Adrenal gland (tissue), 5 donors: ENCODE data around the gene PTPRN2.

ENCODE experiments used
- POLR2A ChIP-seq, 2 donors: fragments of 450-650 bp; IDR thresholded peaks; one replicate each; pipeline ENCODE4 v1.6.1; 2017; ENCODE audit warnings: antibody characterized with exemption in 2 of 2, mild to moderate bottlenecking in 2 of 2, moderate library complexity in 1 of 2
- TF ChIP-seq, protein P1 (sequence below), 6 experiments: fragments of 450-650 bp in 4 of 6; fragments of 200-600 bp in 2 of 6; sonication (generic) in 1 of 6; IDR thresholded peaks; 1 replicate in 5 of 6; 2 replicates in 1 of 6; pipeline versions ENCODE4 v1.5.1 to v1.8.0; 2016 to 2021; ENCODE audit warnings: antibody characterized with exemption in 6 of 6, mild to moderate bottlenecking in 2 of 6, moderate library complexity in 1 of 6
- donor health status: DM: no; HTN: no; CAD: no.

DNA sequence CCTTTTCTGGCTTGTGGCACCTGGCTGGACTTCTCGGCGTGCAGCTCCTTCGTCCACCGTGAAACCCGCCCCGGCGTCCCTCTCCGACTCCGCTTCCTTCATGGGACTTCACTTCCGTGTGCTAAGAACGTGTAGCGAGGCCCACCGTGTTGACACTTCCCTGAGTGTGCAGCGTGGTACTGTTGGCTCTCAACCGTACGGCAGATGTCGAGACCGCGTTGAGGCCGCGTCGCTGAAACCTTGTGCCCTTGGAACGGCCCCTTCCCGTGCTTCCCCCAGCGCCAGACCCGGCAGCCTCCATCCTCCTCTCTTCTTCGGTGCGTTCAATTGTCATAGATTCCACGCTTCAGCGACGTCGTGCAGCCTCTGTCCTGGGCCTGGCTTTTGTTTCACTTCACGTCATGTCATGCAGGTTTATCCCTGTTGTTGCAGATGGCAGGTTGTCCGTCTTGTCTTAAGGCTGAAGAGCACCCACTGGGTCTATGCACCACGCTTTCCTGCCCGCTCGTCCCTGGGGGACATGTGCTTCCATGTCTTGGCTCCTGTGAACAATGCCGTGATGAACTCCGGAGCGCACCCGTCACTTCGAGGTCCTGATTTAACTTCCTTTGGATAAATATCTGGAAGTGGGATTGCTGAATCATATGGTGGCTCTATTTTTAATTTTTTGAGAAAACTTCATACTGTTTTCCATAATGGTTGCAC, 785.5 kb downstream of the PTPRN2 start:
- TF ChIP-seq, protein P1, sequence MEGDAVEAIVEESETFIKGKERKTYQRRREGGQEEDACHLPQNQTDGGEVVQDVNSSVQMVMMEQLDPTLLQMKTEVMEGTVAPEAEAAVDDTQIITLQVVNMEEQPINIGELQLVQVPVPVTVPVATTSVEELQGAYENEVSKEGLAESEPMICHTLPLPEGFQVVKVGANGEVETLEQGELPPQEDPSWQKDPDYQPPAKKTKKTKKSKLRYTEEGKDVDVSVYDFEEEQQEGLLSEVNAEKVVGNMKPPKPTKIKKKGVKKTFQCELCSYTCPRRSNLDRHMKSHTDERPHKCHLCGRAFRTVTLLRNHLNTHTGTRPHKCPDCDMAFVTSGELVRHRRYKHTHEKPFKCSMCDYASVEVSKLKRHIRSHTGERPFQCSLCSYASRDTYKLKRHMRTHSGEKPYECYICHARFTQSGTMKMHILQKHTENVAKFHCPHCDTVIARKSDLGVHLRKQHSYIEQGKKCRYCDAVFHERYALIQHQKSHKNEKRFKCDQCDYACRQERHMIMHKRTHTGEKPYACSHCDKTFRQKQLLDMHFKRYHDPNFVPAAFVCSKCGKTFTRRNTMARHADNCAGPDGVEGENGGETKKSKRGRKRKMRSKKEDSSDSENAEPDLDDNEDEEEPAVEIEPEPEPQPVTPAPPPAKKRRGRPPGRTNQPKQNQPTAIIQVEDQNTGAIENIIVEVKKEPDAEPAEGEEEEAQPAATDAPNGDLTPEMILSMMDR (IDR thresholded peaks at IDR 0.05): no peak
- TF ChIP-seq POLR2A (IDR thresholded peaks at IDR 0.05): no peak
